HUES64 (cell line): ENCODE results near the gene SPDYE4. TPM values are rescaled to one million over a fixed set of nuclear protein-coding genes. Genes with fewer than 3 reads are reported as not detected.
"Not testable (repeated sequence)": the region's sequence is repeated elsewhere in the genome, so short reads cannot be mapped to it uniquely, and the experiment has no call there.

Experiments used
- H3K27ac ChIP-seq: 2 replicates; pipeline ENCODE4 v1.7.0; 2013; ENCODE audit warnings: low read depth, low read length, inconsistent platforms
- H3K27me3 ChIP-seq: 2 replicates; pipeline ENCODE4 v1.6.1; 2013; ENCODE audit warnings: mild to moderate bottlenecking, low read length; ENCODE audit not compliant: insufficient read depth
- H3K36me3 ChIP-seq: 2 replicates; pipeline ENCODE4 v1.6.1; 2013; ENCODE audit warnings: mild to moderate bottlenecking, low read length; ENCODE audit not compliant: insufficient read depth
- H3K4me1 ChIP-seq: 2 replicates; pipeline ENCODE4 v1.6.1; 2013; ENCODE audit warnings: mild to moderate bottlenecking, low read length, moderate library complexity; ENCODE audit not compliant: insufficient read depth
- H3K4me3 ChIP-seq: 2 replicates; pipeline ENCODE4 v1.5.1; 2013; ENCODE audit warnings: mild to moderate bottlenecking, low read length, moderate library complexity
- H3K9ac ChIP-seq: 2 replicates; pipeline ENCODE4 v1.6.1; 2013; ENCODE audit warnings: mild to moderate bottlenecking, low read depth, low read length
- H3K9me3 ChIP-seq: 2 replicates; pipeline ENCODE4 v1.6.1; 2013; ENCODE audit warnings: low read depth, low read length; ENCODE audit not compliant: insufficient read depth
- WGBS: fragments of 150-250, 120-280 bp; methylation state at CpG from one replicate; pipeline ENCODE4 v1.1.7; 2013; ENCODE audit warnings: missing lambda C conversion rate; 5-methylcytosine and 5-hydroxymethylcytosine counted together
- polyA plus RNA-seq, 2 experiments: library from polyadenylated mRNA; stranded (reverse); fragments of 50-300 nt; gene quantifications; one replicate each; pipeline ENCODE4 v1.2.3, GENCODE V29; 2013

The SPDYE4 gene
- not detected for polyA plus RNA-seq (2013, experiment 1 of 2)
- not detected for polyA plus RNA-seq (2013, experiment 2 of 2)

GRCh38 chr17:8758137-8758596 lies at the start of gene SPDYE4:
Gene SPDYE4 (minus strand): TSS chr17:8758546. CDS start chr17:8758382, 164 bp downstream.
- 95% methylated on average over 15 of the region's 15 CpGs for WGBS

DNA sequence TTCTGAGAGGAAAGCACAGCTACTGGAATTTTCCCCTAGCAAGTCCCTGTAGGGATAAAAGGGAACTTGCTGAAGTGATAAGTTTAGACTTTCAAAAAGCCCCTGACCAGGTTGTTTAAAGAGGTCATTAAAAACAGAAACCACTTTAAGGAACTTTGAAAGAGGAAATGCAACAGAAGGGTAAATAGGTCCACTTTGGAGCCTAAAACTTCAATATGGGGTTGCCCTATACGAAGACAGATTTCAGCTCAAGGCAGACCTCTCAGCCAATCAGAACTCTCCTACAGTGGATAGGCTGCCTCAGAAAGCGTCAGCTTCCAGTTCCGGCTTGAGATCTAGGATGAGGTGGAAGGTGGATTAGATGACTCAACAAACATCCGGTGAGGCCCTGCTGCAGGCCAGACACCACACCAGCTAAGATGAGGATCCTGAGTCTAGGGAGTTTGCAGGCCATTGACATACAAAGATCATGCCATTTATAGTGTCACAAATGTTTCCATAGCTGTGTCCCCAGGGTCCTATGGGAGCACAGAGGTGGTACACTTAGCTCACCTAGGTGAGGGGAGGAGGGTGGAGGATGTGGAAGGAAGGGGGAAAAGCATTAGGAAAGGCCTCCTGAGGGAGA lies 48.7 kb upstream of the SPDYE4 start:
- no peaks in the 10 kb centered on the region for H3K9me3 ChIP-seq
- no peaks in the 10 kb centered on the region for H3K4me1 ChIP-seq
- H3K4me3 ChIP-seq, result no peak overlapping the region
- H3K9ac ChIP-seq, result no peak overlapping the region
- 86% methylated on average over 4 of the region's 4 CpGs for WGBS
- no peak overlapping the region for H3K27ac ChIP-seq
- H3K36me3 ChIP-seq, result no peaks in the 10 kb centered on the region
- H3K27me3 ChIP-seq, result no peaks in the 10 kb centered on the region

More at GRCh38 chr17:8758137-8758596, at the start of gene SPDYE4:
- Histone ChIP-seq H3K4me3 (no peak within 1 kb of the TSS), H3K36me3 (no peaks in the 10 kb centered on the region), H3K4me1 (no peaks in the 10 kb centered on the region), H3K27ac (no peak within 1 kb of the TSS), H3K27me3 (no peaks in the 10 kb centered on the region), H3K9me3 (peaks cover 6% of the 10 kb centered on the region), H3K9ac (no peak within 1 kb of the TSS)

GRCh38 chr17:8806253-8806925 lies 48.0 kb upstream of the SPDYE4 start:
- no peaks in the 10 kb centered on the region for H3K4me1 ChIP-seq
- no peaks in the 10 kb centered on the region for H3K27me3 ChIP-seq
- no peak overlapping the region for H3K27ac ChIP-seq
- no peak overlapping the region for H3K4me3 ChIP-seq
- no peaks in the 10 kb centered on the region for H3K9me3 ChIP-seq
- WGBS, result 93% methylated on average over 3 of the region's 3 CpGs
- H3K9ac ChIP-seq, result no peak overlapping the region
- no peaks in the 10 kb centered on the region for H3K36me3 ChIP-seq

DNA sequence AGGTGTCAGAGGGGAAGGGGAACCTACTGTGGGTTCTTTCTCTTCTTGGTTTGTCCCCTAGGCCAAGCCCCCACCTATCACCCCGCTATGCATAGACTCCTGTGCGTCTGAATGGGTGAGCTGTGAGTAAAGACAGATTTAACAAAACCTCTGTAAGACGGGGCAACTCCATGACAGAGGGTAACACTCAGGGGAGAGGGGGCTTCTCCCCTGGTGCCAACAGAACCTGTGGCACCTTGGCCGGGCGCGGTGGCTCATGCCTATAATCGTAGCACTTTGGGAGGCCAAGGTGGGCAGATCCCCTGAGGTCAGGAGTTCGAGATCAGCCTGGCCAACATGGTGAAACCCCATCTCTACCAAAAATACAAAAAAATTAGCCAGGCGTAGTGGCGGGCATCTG lies 47.0 kb upstream of the SPDYE4 start:
- WGBS, result 89% methylated on average over 10 of the region's 10 CpGs
- not testable (repeated sequence) for H3K27me3 ChIP-seq, H3K27ac ChIP-seq, H3K9me3 ChIP-seq, H3K4me3 ChIP-seq, H3K4me1 ChIP-seq, H3K36me3 ChIP-seq, H3K9ac ChIP-seq

DNA sequence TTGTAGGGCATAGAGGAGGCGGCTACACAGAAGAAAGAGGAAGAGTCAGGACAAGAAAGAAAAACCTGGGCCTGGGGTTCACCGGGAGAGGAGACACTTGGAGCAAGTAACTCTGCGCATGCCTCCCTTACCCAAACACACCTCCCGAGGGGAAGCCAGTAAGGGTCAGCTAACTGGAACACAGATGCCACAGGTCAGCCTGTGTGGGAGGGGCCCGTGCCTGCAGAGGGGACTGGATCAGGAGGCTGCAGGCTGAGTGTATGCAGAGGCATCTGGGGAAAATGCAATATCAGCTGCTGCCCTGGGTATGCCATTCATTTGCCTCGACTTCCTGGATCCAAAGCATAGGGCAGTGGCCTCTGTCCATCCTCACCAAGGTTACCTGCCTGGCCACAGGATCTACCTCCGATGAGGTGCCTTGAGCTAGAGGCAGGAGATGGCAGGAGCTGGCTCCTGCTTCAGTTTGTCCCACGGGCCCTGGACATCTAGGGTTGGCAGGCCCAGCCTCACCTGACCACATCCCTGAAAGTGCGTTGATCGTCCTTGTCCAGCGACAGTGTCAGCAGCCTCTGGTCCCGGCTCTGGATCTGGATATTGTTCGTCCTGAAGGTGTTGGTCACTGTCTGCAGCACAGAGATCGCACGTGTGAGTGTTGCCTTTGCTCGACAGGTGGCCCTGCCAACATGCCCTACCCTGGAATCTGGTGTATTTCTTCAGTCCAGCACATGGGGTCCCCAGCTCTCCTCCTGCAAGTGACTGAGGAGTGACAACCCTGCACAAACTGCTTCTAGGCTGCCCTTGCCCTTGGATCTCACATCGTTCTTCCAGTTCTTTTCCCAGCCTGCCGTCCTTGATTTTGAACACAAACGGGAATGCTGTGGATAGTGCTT lies 45.4 kb upstream of the SPDYE4 start:
- Histone ChIP-seq H3K27ac (no peak overlapping the region), H3K9ac (no peak overlapping the region), H3K4me3 (no peak overlapping the region), H3K4me1 (no peaks in the 10 kb centered on the region), H3K27me3 (peaks cover 6% of the 10 kb centered on the region), H3K9me3 (no peaks in the 10 kb centered on the region), H3K36me3 (no peaks in the 10 kb centered on the region)
- 84% methylated on average over 19 of the region's 19 CpGs for WGBS

- Histone ChIP-seq H3K27me3 (peaks cover 16% of the 10 kb centered on the region), H3K27ac (no peak overlapping the region), H3K9me3 (no peaks in the 10 kb centered on the region), H3K4me1 (no peaks in the 10 kb centered on the region), H3K9ac (no peak overlapping the region), H3K4me3 (no peak overlapping the region), H3K36me3 (no peaks in the 10 kb centered on the region)
- WGBS, result 90% methylated on average over 6 of the region's 6 CpGs
These were observed 42.9 kb upstream of the SPDYE4 start for GRCh38 chr17:8801135-8801840.

DNA sequence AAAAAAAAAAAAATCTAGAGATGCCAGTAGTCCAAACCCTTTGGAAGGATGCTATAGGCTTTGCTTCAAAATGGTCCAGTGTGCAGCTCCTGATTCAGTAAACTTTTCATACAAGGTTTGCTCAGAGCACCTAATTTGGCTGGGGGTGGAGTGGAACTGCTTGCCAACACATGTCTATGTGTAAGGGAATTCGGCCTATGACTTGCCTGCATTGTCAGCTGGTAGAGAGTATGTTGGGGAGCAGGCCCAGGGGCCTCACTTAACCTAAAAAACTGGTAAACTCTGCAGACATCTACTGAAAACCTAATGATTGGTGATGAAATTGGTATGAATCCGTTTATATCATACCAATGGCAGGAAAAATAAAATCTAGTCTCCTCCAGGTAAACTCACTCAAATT lies 42.3 kb upstream of the SPDYE4 start:
- Histone ChIP-seq H3K27ac (no peak overlapping the region), H3K4me3 (no peak overlapping the region), H3K9me3 (no peaks in the 10 kb centered on the region), H3K9ac (no peak overlapping the region), H3K36me3 (no peaks in the 10 kb centered on the region), H3K27me3 (peaks cover 16% of the 10 kb centered on the region), H3K4me1 (no peaks in the 10 kb centered on the region)
- 100% methylated on average over 2 of the region's 2 CpGs for WGBS

- Histone ChIP-seq H3K9ac (no peak overlapping the region), H3K27ac (no peak overlapping the region), H3K27me3 (peaks cover 16% of the 10 kb centered on the region), H3K4me1 (no peaks in the 10 kb centered on the region), H3K4me3 (peak overlapping the region; percentile 64), H3K36me3 (no peaks in the 10 kb centered on the region), H3K9me3 (no peaks in the 10 kb centered on the region)
- WGBS, result 63% methylated on average over 15 of the region's 15 CpGs
These were observed 41.3 kb upstream of the SPDYE4 start for GRCh38 chr17:8799570-8800212.

- H3K9me3 ChIP-seq, result no peaks in the 10 kb centered on the region
- no peak within 1 kb of the TSS for H3K27ac ChIP-seq
- peak within 1 kb of the TSS; percentile 64 for H3K4me3 ChIP-seq
- peaks cover 16% of the 10 kb centered on the region for H3K27me3 ChIP-seq
- no peaks in the 10 kb centered on the region for H3K4me1 ChIP-seq
- H3K36me3 ChIP-seq, result no peaks in the 10 kb centered on the region
- 10% methylated on average over 62 of the region's 62 CpGs for WGBS
- peak within 1 kb of the TSS; percentile 68; the same call in 1 of the 2 replicates for H3K9ac ChIP-seq
These were observed 40.7 kb upstream of the SPDYE4 start, which contains the start of gene MFSD6L for GRCh38 chr17:8798846-8799569. Gene MFSD6L (minus strand): TSS chr17:8799365. CDS start chr17:8799120, 245 bp downstream.
